Measurements from ENCODE around the gene SEPTIN5. TPM values are rescaled to one million over a fixed set of nuclear protein-coding genes. Genes with fewer than 3 reads are reported as not detected.

The SEPTIN5 gene
- total RNA-seq, 1 donor from 2014 or later = 132 TPM

DNA sequence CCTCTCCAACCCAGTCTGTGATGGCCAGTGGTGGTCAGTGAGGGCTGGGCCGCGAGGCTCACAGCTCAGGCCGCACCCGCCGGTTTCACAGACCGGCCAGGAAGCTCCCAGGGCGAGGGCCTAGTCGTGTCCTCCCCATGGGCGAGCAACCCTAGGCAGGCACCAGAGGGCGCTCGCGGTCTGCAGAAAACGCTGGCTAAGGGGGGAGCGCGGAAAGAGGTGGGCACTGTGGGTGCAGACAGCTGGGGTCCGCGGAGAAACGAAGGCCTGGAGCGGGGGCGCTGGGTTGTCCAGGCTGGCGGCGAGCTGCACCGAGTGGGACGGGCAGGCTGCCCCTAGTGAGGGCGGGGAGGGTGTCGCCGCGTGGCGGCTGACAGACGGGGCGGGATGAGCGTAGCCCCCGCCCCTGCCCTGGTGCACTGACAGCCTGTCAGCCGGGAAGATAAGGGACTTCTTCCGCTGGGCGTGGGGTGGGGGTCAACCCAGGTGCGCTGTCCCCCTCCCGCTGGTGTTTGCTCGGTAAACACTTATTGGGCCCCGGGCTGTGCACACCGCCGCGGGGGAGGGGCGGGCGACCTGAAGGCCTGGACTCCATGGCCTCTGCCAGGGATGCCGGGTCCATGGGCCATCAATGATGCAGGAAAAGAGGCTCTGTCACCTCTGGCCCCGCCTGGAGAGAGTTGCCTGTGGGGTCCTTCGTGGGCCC is 16.5 kb downstream of the SEPTIN5 start:
- no peak for FAIRE-seq
- DNase-seq (ENCODE audit: low spot score in 2 of 2) = peak; percentile 89 to 92

- FAIRE-seq (no peak), DNase-seq (ENCODE audit: low spot score in 2 of 2) (no peak)
Observed at GRCh38 chr22:19731361-19732135, 17.2 kb downstream of the SEPTIN5 start.

- FAIRE-seq (no peak), DNase-seq (ENCODE audit: low spot score in 2 of 2) (no peak)
Observed at GRCh38 chr22:19732403-19733113, 18.3 kb downstream of the SEPTIN5 start.

GRCh38 chr22:19733755-19734154 is 19.5 kb downstream of the SEPTIN5 start:
- no peak for DNase-seq (ENCODE audit: low spot score in 2 of 2)
- FAIRE-seq = no peak

DNA sequence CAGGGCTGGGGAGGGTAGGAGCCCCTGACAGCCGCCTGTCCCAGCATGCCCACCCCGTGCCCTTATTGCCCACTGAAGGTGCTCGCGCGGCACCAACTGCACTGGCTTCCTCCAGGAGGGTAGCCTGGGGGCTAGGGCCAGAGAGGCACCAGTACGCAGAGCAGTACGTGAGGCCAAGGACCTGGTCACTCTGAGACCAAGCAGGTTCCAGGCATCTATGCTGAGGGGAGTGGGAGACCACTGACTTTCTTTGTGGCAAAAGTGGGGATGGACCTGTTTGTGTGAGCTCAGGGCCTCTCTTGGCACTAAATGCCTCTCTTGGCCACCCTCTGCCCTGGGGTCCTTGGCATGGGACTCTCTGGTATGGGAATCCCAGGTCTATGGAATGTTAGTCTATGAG is 19.9 kb downstream of the SEPTIN5 start:
- no peak for DNase-seq (ENCODE audit: low spot score in 2 of 2)

DNA sequence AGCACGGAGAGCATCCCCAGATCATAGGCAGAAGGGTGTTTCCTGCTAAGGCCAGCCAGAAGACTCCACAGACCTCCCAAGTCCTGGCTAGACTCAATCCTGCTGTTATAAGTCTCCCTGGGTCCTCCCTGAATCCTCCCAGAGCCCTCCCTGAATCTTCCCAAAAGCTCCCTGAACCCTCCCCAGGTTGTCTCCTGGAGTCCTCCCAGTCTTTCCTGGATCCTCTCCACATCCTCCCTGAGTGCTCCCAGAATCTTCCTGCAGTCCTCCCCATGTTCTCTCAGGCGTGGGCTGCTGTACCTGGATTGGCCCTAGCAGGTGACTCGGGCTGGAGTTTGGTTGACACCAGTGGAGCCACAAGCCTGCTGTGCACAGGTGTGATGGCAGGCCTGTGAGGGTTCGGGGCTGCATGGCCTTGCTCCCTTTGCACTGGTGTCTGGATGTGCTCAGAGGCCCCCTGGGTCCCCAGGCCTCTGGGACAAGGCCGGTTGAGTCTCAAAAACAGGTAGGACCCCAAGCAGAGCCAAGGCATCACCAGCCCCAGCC is 20.6 kb downstream of the SEPTIN5 start:
- no peak for FAIRE-seq
- DNase-seq (ENCODE audit: low spot score in 2 of 2) = no peak

More for the DNA sequence above, 19.9 kb downstream of the SEPTIN5 start:
- FAIRE-seq = no peak

DNA sequence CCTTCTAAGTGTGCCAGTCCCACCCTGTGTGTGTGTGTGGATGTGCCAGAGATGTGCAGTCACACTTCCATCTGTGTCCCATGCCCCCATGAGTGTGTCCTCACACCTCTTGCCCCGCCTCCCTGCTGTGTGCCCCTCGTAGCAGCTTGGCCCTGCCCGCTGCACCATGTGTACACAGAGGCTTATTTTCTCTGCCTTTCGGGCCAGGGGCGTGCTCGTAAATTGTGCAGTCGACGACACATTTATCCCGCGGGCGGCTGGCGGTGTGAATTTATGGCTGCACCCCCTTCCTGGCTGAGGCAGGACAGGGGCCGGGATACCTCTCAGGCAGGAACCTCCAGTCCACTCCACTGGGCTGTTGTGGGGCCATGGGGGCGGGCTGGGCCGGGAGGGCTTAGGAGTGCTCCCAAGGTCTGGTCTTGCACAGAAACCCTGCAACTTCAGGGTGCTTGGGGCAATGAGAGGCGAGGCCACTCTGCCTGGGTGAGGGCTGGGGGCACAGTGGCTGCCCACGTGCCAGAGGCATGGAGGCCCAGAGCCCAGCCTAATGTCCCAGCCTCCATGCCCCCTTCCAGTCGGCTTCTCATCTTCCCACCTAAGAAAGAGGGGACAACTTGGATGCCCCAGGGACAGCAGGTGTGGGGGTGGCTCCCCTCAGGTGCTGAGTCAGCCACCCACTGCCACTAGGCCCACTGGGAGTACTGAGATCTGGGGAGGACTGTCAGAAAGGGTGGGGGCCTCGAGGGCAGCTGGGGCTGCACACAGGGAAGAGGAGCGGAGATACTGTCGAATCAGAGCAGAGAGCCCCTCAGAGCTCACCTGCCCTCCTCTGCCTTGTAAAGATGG is 21.6 kb downstream of the SEPTIN5 start:
- FAIRE-seq (no peak), DNase-seq (ENCODE audit: low spot score in 2 of 2) (no peak)

- no peak for DNase-seq (ENCODE audit: low spot score in 2 of 2)
- FAIRE-seq = no peak
Observed at GRCh38 chr22:19737846-19738663, 23.8 kb downstream of the SEPTIN5 start.

DNA sequence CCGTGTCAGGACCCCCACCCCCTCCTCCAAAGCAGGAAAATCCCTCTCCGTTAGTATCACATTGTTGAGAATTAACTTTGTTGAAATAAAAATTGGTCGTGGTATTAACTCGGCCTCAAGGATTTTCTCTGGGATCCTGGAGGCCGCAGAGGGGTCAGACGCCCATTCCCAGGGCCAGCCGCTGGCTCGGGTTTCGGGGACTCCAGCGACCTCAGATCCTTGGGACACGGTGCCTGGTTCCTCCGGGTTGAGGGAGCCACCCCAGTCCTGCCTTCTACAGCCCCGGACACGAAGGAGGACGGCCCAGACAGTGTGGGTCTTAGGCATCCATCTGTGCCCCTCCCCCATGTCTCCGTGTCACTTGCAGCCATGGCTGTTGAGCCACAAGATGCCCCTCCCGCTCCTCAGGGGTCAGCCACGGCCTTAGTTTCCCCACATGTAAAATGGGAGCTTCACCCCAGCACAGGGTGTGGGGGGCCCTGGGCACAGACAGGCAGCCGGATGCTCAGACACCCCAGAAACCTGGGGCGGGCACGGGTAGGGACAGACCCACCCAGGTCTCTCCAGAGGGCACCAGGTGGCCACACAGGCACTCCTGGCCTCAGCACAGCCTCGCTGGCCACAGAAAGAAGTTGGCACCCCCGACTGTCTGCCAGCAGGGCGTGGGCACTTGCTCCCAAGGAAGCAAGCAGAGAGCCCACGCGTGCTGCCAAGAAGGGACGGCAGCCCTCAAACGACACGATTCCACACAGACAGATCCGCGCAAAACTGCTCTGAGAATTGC is 24.6 kb downstream of the SEPTIN5 start:
- no peak for FAIRE-seq

GRCh38 chr22:19739448-19739895 is 25.2 kb downstream of the SEPTIN5 start:
- DNase-seq (ENCODE audit: low spot score in 2 of 2) (no peak), FAIRE-seq (no peak)

More for the DNA sequence above, 24.6 kb downstream of the SEPTIN5 start:
- DNase-seq (ENCODE audit: low spot score in 2 of 2) = no peak

GRCh38 chr22:19739911-19740449 is 25.7 kb downstream of the SEPTIN5 start:
- no peak for FAIRE-seq
- DNase-seq (ENCODE audit: low spot score in 2 of 2) = no peak

DNA sequence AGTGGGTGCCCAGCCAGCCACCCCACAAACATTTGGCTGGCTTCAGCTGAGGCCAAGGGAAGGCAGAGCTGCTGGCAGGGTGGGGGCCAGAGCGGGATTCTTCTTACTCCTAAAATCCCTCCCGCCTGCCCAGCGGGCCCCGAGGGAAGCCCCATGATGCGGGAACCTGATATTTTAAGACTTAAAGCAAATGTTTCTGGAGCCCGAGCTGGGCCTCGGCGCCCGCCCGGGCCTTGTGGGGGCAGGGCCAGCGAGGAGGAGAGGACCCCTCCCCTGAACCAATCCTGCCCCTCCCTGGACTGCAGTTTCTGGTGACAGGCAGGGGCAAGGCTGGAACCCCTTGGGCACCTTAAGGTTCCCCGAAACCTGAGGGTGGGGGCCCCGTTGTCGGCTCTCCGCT is 26.3 kb downstream of the SEPTIN5 start:
- DNase-seq (ENCODE audit: low spot score in 2 of 2) (no peak), FAIRE-seq (no peak)

DNA sequence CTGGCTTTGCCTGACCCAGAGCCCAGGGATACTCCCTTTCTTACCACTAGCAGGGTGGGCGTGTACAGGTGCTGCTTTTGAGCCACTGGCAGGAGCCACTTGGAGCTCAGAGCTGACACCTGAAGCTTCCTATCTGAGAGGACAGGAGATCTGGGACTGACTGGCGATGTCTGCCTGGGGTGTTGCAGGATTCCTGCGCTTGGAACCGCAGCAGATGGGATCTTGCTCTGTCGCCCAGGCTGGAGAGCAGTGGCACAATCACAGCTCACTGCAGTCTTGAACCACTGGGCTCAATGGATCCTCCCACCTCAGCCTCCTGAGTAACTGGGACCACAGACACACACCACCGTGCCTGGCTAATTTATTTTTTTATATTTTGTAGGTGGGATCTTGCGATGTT is 26.8 kb downstream of the SEPTIN5 start:
- FAIRE-seq (no peak), DNase-seq (ENCODE audit: low spot score in 2 of 2) (no peak)

DNA sequence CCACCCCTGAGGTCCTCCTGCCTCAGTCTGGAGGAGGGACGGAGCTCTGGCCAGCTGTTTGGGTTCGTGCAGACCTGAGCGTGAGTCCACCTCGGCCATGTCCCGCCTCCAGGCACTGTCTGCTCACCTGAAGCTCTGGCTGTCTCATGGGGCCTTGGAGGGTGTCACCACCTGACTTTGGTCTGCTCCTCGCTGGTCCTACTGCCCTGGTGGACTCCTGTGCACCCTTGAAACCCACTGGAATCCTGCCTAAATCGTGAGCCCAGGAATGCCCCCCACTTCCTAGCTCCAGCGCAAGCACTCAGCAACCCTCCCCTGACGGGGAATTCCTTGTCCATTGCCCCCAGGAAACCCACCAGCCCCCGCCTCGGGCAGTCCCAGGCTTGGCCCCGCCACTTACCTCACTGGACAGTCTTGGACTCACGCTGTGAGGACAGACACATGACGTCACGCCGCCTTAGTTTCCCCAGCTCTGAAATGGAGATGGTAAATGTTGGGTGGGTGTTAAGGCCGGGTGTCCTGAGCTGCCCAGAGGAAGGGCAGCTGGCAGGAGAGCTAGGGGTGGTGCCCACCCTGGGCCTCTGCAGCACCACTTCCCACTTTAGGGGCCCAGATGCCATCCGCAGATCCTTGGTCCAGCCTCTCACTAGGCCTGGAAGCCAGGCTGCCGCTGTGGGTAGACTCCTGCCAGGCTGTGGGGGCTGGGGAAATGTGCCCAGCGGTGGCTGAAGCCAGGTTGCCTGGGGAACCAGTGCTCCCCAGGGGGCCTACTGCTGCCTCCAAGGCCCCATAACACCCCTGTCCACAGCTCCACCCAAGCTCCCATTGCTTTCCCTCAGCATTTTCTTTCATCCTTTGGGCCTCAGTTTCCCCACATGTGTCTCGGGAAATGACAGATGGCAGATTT is 28.1 kb downstream of the SEPTIN5 start:
- no peak for DNase-seq (ENCODE audit: low spot score in 2 of 2)
- FAIRE-seq = no peak

DNA sequence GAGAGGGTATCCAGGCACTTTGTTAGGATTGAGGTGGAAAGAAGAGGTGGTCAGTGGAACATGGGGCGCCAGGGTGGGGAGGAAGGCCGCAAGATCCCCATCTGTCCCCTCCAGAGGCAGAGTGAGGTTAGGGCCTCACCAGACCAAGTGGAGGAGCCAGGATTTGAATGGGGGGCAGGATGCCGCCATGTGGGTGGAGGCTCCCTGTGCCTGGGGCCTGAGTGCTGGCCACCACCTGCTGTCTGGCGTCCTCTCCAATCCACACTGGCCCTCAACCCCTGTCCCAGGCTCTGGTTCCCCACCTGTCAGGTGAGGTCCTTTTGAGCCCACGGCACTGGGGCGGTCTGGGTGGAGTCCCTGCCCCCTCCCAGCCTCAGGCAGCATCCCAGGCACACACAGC is 28.8 kb downstream of the SEPTIN5 start:
- no peak for FAIRE-seq
- DNase-seq (ENCODE audit: low spot score in 2 of 2) = no peak

GRCh38 chr22:19743651-19744050 is 29.3 kb downstream of the SEPTIN5 start:
- FAIRE-seq = no peak
- no peak for DNase-seq (ENCODE audit: low spot score in 2 of 2)

Measured in frontal cortex (tissue), 4 donors.